GM21360 (cell line): ENCODE data around the gene BET1.

Experiments used
- ATAC-seq: cut with Tn5 transposase; IDR thresholded peaks from one replicate; pipeline ENCODE4 v1.9.1; 2021; ENCODE audit warnings: mild to moderate bottlenecking, moderate library complexity; ENCODE audit not compliant: unreplicated experiment

BET1 gene

DNA sequence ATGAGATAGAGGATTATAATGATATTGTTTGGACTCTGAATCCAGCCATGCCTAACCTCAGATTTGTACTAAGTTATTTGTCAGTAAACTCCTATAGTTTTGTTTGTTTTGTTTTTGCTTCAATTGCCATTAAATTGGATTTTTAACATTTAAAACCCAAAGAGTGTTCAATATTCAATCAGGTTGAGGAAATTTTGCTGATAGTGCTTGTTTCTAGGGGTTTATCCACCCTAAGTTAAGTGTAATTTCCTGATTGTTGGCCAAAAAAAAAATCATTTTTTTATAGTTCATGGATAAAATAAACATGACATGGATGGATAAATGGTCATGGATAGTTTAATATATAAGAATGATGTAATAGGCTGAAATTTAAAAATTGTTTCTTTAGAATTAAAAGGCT, 11.4 kb upstream of the BET1 start:
- ATAC-seq = no peak

DNA sequence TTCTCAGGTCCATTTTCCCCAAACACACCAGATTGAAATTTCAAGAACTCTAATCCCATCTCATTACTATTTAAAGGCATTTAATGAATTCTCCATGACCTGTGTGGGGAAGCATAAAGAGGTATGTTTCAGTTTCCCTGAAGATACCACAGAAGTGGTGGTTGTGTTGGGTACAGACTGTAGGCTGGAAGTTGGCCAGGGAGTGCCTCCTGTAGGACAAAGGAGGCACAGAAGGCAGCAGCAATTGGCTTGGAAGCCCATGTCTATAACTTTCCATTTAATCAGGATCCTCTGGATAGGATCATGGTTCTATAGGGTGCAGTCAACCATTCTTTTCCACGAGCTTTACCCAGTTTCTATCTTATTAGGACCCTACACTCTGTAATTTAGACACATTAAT, 8.6 kb upstream of the BET1 start:
- no peak for ATAC-seq

DNA sequence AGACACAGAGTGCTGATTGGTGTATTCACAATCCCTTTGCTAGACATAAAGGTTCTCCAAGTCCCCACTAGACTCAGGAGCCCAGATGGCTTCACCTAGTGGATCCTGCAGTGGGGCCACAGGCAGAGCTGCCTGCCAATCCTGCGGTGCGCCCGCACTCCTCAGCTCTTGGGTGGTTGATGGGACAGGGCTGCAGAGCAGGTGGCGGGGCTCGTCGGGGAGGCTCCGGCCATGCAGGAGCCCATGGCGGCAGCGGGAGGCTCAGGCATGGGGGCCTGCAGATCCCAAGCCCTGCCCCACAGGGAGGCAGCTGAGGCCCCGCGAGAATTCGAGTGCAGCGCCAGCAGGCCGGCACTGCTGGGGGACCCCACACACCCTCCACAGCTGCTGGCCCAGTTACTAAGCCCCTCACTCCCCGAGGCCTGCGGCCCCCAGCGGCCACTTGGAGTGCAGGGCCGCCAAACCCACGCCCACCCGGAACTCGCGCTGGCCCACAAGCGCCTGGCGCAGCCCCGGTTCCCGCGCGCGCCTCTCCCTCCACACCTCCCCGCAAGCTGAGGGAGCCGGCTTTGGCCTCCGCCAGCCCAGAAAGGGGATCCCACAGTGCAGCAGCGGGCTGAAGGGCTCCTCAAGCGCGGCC, 7.7 kb upstream of the BET1 start:
- ATAC-seq = no peak

DNA sequence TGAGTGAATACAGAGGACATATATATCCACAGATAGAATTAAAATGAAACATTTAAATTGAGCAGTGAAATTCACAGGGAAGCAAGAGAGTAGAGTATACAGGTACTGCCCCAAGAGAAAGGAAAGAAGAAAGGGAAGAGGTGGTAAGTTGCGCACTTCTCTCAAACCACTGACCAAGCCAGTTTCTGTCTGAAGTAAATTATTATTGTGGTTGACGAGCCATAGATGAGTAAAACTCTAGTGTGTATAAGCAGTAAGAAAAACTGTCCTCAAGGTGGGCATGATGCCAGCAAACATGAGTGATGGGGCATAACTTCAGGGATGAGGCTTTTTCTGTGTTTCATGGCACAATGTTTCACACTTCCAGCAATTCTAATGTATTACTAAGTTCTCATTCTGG, 4.4 kb upstream of the BET1 start:
- ATAC-seq = no peak

DNA sequence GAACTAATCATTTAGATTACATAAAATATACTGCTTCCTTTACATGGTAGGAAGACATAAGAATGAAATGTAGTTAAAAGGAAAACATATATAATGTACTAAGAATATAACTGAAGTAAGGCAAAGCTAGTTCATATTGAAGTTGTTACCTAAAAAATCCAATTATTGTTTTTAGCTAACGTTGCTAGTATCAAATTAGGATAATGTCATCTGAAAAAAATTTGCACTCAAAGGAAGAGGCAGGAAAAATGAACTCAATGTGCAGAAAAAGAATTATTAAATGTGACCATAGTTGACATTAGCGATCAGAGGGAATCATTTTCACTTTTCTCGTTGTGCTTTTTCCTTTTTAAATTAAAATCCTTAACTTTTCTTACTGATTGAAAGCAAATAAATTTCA, 1.6 kb upstream of the BET1 start:
- ATAC-seq = no peak

DNA sequence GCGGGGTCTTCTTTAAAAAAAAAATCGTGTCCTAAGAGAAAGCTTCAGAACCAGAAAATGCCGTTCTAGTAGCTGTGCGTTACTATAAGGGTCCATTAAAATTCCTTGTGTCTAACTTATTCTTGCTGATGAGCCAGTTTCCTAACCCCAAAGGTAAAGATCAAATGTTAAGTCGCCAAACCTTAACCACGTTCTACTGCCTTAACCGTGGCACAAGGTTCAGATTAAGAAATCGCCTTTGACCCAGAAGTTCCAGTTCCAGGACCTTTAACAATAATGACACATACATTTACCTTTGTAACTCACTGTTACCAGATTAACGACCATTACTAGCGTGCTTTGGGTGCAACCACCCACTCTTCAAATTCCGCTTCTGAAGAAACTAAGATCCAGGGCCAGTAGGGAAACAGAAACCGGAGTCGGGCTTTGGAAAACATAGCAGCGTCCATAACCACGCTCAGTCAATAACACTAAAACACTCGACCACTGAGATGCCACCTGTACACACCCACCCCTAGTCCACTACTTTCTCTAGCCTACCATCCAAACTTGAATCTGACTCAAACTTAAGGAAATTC, 620 bp downstream of the BET1 start:
- ATAC-seq = peak; percentile 26

DNA sequence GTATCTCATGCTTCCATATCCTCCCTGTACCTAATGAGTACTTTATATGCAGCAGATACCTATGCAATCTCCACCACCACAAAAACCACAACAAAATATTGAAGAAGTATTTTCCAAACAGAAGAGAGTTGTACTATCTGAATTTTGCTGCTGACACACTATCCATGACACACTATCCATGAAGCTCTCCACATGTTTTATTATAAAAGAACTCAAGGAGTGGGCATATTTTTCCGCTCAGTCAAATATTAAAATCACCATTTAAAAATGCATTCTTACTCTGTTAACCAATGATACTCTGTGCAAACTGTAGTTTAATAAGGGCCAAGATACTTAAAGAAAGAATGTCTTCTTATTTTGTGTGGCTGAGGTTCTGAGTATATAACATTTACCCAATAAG, 2.8 kb downstream of the BET1 start:
- no peak for ATAC-seq

DNA sequence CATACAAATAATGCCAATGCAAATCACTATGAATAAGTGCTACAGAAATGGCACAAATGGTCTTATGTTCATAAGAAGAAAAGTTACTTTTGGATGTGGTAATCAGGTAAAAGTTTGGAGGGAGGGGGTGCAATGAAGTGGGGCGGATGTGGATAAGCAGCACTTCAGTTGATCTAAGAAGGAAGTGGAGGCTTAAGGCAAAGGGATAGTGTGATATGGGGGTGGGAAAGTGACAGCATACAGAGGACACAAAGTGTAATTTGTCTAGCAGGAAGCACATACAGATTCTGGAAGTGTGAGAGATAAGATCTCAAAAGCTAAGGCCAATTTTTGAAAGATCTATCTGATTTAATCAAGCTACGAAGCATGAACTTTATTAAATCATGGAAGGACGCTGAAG, 6.3 kb downstream of the BET1 start:
- no peak for ATAC-seq

DNA sequence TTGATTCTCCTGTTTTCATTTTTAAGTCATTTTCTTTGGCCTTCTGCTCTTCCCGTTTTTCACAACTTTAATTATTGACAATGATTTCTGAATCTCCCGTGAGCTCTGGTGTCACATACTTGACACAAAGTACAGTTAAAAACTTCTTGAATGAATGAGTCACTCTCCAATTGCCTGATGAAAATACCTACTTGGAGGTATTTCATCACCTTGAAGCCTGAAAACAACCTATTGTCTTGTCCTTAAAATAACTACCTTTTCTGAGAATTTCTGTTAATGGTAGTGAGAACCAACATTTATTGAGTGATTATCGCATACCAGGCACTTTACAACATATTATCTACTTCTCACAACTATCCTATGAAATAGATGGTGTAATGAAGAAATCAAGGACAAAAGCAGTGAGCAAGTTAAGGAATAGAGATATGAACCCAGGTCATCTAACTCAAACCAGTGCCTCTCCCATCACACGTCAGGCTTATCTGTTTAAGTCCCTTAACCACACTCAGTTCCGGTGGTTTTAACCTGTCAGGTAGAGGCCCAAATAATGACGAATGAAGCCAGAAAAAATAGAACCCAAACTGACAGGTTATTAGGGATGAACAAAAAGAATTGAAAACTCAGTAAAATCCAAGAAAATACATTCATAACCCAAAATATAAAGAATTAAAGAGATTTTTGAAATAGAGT, 11.6 kb downstream of the BET1 start:
- peak; percentile 51 for ATAC-seq

DNA sequence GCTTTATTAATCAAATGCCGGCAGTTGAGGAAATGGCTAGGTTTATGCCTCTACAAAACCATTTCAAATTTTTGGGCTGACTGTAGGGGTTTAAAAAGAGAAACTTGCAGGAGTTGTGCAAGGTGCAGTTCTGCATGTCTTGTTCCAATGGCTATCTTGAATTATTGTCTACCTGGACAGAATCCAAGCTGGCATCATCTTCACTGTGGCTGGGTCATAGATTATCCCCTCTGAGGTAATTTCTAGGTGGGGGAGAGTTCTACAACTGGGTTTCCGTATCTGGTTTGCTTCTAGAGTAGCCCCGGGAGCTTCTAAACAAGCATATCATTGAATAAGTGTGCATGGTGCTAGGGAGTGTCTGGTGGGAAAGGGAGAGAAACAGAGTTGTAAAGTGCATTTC, 16.9 kb downstream of the BET1 start:
- ATAC-seq = no peak

DNA sequence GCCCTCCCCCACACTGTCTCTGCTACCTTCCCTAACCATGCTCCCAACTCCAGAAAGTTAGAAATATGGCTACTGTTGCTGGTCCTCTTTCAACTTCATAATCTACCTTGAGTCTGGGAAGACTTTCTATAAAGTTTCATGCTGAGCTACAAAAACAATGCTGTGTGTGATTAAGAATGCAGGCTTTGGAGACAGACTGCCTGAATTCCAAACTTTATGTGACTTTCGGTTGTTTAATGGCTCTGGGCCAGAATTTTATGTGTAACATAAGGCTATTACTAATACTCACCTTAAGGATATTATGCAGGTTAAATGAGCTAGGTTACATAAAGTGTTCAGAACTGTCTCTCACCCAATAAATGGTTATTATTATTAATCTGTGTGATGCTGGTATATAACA, 19.1 kb downstream of the BET1 start:
- no peak for ATAC-seq

DNA sequence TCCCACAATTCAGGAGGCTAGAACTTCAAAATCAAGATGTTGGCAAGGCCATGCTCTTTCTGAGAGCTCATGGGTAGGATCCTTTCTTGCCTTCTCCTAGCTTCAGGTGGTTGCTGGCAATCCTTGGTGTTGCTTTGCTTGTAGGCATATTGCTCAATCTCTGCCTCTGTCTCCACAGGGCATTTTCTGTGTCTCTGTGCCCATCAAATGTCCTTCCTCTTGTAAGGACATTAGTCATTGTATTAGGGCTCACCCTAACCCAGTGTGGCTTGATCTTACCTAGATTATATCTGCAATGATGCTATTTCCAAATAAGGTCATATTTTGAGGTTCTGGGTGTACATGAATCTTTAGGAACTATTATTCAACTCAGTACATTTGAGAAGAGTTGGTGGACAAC, 20.1 kb downstream of the BET1 start:
- ATAC-seq = no peak

DNA sequence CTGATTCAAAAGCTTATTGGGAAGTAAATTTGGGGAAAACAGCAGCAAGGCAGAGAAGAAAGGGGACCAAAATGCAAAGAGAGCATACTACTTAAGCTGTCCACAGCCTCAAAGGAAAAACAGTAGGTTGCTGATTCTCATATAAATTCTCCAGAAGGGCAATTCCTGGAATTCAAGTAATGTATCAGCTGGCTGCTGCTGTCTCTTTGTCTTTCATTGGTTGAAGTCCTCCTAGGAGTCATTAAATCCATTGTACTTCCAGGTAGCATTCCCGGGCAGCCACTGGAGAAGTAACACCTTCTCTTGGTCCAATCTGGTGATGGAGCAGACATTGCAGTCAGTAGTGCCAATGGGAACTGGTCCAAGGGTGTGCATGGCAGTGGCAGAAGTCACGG, 22.7 kb downstream of the BET1 start:
- ATAC-seq = no peak

DNA sequence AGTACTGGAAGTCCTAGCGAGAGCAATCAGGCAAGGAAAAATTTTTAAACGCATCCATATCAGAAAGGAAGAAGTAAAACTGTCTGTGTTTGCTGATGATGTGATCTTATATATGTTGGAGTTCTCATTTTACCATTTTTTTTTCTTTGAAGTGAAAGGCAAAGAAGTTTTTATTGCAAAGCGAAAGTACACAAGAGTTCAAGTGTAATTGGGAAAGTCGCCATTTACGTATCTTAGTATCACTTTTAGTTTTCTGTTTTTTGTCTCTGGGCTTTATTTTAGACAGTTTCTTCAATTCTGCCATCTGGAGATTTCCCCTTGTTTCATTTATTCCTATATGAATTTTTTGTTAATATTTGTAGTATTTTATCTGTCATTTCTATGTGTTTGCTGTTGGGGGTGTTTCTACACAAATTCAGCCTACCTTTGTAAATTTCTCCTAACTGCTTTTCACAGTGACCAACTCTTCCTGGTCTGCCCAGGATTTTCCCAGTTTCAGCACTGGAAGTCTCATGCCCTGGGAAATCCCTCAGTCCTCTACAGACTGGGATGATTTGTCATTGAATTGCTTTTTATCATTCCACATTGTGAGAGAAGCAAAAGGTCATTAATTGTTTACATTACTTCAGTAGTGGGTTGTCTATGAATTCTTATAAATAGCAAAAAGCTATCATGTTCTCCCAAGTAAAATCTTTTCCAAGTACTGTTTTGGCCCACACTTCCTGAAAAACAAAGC, 23.2 kb downstream of the BET1 start:
- ATAC-seq = no peak

DNA sequence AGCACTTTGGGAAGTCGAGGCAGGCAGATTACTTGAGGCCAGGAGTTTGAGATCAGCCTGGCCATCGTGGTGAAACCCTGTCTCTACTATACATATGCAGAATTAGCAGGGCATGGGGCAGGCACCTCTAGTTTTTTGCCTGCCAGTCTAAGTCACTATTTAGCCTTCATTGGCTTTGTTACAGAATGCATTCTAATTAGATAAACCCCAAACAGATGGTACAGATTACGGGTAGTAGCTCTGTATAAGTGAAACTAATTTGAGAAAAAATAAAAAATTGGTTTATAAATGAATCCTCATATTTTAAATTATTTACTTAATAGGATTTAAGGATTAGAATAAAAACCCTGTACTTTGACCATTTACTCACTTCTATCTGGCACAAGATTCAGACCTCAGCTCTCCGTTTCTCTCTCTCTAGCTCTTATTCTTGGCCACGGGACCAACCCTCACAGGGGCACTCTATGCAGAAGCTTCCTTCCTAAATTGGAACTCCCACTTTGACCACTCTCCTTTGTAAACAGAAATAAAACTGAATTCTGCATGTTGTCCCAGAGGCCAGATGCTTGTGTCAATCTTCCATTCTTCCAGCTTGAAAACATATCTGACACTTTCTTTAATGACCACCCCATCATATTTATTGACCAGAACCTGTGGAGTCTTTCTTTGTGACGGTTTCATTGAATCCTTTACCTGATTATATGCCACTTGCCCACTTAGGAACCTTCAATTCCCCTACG, 26.8 kb downstream of the BET1 start:
- no peak for ATAC-seq

DNA sequence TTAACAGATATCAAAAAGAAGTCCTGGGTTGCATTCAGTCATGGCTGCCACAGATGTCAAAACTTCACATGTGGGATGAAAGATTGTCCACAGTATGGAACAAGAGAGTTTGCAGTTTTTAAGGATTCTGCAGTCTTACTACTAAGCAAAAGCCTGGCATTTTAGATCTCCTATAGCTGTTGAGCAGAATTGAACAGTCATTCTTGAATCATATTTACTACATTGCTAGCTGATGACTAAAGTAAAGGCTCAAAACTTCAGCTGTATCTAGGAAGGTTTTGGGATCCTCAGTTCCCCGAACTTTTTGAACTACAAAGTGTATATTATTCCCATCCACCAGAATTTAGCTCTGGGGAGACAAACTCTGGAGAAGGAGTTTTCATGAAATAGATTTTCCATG, 31.0 kb downstream of the BET1 start:
- ATAC-seq = no peak

DNA sequence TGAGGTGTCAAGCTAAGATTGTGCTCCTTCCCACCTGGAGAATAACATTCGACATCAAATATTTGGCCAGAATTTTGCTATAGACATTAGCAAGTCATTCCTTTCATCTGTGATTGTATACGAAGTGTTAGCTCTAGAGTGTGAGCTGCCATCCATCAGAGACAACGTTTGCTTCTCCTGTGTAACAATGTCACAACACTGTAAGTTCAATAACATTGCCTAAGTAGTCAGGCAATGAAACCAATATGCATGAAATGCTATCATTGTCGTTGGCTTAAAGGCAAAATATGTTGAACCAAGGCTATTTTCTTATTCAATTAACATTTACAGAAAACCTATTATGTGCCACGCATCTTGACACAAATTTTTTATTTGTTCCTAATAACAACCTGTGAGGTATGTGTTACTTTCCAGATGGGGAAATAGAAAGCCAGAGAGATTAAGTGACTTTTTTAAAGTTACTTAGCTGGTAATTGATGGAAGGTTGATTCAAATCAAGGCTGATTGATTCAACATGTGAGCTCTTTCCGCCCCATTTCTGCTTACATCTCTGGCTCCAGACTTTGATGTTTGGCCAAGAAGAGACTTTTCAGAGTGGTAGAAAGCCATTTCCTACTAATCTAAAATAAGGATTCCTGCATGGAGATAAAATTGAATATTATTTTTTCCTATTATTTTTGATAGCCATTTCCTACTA, 32.0 kb downstream of the BET1 start:
- no peak for ATAC-seq

DNA sequence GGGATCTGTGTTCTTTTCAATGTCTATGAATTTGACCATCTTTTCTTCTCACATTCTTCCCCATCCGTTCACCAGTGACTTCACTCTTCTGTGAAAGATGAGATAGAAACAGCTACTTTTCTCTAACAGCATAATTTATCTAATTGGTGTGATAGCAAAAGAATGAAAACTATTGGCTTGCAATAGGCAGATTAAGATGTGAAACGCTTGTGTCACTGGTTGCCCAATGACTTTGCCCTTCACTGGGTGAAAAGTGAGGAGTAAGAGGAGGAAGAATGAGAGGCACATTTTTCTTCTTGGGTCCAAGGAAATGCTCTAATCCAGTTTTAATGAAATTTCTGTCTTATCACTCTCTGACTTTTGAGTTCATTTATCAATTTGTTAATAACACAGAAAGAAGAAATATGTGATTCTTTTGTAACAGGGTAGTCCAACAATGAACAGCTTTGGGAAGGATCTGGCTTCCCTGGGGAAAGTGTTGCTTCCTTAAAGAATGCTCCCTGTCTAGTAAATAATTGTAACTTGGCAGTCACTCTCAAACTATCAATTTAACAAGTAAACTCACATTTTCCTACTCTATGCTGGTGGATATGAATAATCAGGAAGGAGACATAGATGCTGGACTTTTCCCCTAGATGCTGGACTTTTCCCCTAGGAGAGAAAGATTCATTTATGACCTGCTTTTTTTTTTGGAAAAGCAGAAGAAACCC, 35.1 kb downstream of the BET1 start:
- ATAC-seq = no peak

DNA sequence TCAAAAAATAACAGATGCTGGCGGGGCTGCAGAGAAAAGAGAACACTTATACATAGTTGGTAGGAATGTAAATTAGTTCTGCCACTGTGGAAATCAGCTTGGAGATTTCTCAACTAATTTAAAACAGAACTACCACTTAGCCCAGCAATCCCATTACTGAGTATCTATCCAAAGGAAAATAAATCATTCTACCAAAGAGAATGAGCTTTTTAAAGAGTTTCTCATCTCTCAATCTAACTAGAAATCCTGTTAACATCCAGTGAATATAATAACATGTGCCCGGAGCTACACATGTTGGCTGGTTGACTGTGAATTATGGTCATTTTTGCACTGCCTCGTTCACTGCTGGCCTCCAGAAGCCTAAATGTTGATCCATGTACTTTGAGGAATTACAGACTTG, 39.3 kb downstream of the BET1 start:
- ATAC-seq = no peak

DNA sequence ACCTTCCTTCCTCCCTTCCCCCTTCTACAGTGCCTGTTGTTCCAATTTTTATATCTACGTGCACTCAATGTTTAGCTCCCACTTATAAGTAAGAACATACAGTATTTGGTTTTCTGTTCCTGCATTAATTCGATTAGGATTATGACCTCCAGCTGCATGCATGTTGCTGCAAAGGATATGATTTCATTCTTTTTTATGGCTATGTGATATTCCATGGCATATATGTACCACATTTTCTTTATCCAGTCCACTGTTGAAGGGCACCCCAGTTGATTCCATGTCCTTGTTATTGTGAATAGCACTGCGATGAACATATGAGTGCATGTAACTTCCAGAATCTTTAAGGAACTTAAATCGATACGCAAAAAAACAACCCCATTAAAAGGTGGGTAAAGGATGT, 39.9 kb downstream of the BET1 start:
- no peak for ATAC-seq
